ENCODE measurements around the gene NWD2. TPM values are rescaled to one million over a fixed set of nuclear protein-coding genes. Genes with fewer than 3 reads are reported as not detected.

NWD2 gene
- total RNA-seq, 1 donor from 2014 or later, result not detected

DNA sequence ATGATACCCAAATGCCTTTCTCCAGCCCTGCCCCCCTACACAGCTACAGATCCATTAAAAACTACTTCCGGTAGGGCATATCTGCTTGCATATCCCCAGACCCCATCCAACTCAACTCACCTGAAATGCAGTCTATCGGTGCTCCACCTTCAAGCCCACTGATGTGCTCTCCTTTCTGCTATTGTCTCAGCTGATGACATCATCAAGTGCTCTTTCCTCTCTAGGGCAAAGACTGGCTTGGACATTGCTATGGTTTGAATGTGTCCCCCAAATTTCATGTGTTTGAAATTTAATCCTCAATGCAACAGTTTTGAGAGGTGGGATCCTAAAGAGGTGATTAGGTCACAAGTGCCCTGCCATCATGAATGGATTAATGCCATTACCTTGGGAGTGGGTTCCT, 229.3 kb downstream of the NWD2 start:
- Mint-ChIP-seq H3K27ac (ENCODE audit: unreplicated experiment) (no peak overlapping the region), H3K27me3 (ENCODE audit: unreplicated experiment) (peaks cover 16% of the 10 kb centered on the region), H3K4me3 (ENCODE audit: unreplicated experiment) (no peak overlapping the region), H3K4me1 (ENCODE audit: unreplicated experiment) (no peaks in the 10 kb centered on the region), H3K36me3 (ENCODE audit: unreplicated experiment) (no peaks in the 10 kb centered on the region), H3K9me3 (ENCODE audit: unreplicated experiment) (no peaks in the 10 kb centered on the region)
- TF ChIP-seq, protein P1, sequence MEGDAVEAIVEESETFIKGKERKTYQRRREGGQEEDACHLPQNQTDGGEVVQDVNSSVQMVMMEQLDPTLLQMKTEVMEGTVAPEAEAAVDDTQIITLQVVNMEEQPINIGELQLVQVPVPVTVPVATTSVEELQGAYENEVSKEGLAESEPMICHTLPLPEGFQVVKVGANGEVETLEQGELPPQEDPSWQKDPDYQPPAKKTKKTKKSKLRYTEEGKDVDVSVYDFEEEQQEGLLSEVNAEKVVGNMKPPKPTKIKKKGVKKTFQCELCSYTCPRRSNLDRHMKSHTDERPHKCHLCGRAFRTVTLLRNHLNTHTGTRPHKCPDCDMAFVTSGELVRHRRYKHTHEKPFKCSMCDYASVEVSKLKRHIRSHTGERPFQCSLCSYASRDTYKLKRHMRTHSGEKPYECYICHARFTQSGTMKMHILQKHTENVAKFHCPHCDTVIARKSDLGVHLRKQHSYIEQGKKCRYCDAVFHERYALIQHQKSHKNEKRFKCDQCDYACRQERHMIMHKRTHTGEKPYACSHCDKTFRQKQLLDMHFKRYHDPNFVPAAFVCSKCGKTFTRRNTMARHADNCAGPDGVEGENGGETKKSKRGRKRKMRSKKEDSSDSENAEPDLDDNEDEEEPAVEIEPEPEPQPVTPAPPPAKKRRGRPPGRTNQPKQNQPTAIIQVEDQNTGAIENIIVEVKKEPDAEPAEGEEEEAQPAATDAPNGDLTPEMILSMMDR (IDR thresholded peaks at IDR 0.05), result no peak
- DNase-seq (ENCODE audit: extremely low spot score, unreplicated experiment), result no peak

GRCh38 chr4:37475087-37475486, 230.5 kb downstream of the NWD2 start:
- DNase-seq (ENCODE audit: extremely low spot score, unreplicated experiment), result no peak
- no peak overlapping the region for H3K4me3 Mint-ChIP-seq (ENCODE audit: unreplicated experiment)
- no peaks in the 10 kb centered on the region for H3K4me1 Mint-ChIP-seq (ENCODE audit: unreplicated experiment)
- peaks cover 13% of the 10 kb centered on the region for H3K27me3 Mint-ChIP-seq (ENCODE audit: unreplicated experiment)
- H3K27ac Mint-ChIP-seq (ENCODE audit: unreplicated experiment), result no peak overlapping the region
- H3K36me3 Mint-ChIP-seq (ENCODE audit: unreplicated experiment), result no peaks in the 10 kb centered on the region
- TF ChIP-seq, protein P1 (IDR thresholded peaks at IDR 0.05), result no peak
- no peaks in the 10 kb centered on the region for H3K9me3 Mint-ChIP-seq (ENCODE audit: unreplicated experiment)

DNA sequence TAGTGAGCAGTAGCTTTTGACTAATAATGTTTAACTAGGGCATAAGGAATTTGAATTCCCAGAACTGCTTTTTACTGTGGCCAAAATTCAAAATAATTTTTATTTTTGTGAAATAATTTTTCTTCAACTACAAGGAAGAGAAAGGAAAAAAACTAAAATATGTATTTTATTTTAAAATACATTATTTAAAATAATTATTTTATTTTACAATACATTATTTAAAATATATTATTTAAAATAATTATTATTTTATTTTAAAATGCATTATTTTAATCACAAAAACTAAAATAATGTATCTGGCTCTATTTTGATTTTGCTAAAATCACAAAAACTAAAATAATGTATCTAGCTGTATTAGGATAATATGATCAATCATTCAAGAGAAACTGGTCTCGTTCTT, 231.2 kb downstream of the NWD2 start:
- no peak overlapping the region for H3K27ac Mint-ChIP-seq (ENCODE audit: unreplicated experiment)

GRCh38 chr4:37476256-37476655, 231.7 kb downstream of the NWD2 start:
- no peaks in the 10 kb centered on the region for H3K36me3 Mint-ChIP-seq (ENCODE audit: unreplicated experiment)
- TF ChIP-seq, protein P1 (IDR thresholded peaks at IDR 0.05), result no peak
- DNase-seq (ENCODE audit: extremely low spot score, unreplicated experiment), result no peak
- no peaks in the 10 kb centered on the region for H3K9me3 Mint-ChIP-seq (ENCODE audit: unreplicated experiment)
- peaks cover 13% of the 10 kb centered on the region for H3K27me3 Mint-ChIP-seq (ENCODE audit: unreplicated experiment)
- H3K4me1 Mint-ChIP-seq (ENCODE audit: unreplicated experiment), result no peaks in the 10 kb centered on the region
- no peak overlapping the region for H3K4me3 Mint-ChIP-seq (ENCODE audit: unreplicated experiment)
- no peak overlapping the region for H3K27ac Mint-ChIP-seq (ENCODE audit: unreplicated experiment)

More for the DNA sequence above, 231.2 kb downstream of the NWD2 start:
- Mint-ChIP-seq H3K9me3 (ENCODE audit: unreplicated experiment) (no peaks in the 10 kb centered on the region), H3K27me3 (ENCODE audit: unreplicated experiment) (peaks cover 13% of the 10 kb centered on the region), H3K4me3 (ENCODE audit: unreplicated experiment) (no peak overlapping the region), H3K36me3 (ENCODE audit: unreplicated experiment) (no peaks in the 10 kb centered on the region), H3K4me1 (ENCODE audit: unreplicated experiment) (no peaks in the 10 kb centered on the region)
- no peak for DNase-seq (ENCODE audit: extremely low spot score, unreplicated experiment)
- TF ChIP-seq, protein P1 (IDR thresholded peaks at IDR 0.05), result no peak

GRCh38 chr4:37476691-37477090, 232.1 kb downstream of the NWD2 start:
- TF ChIP-seq, protein P1 (IDR thresholded peaks at IDR 0.05), result no peak
- Mint-ChIP-seq H3K27me3 (ENCODE audit: unreplicated experiment) (peaks cover 13% of the 10 kb centered on the region), H3K4me1 (ENCODE audit: unreplicated experiment) (no peaks in the 10 kb centered on the region), H3K4me3 (ENCODE audit: unreplicated experiment) (no peak overlapping the region), H3K36me3 (ENCODE audit: unreplicated experiment) (no peaks in the 10 kb centered on the region), H3K27ac (ENCODE audit: unreplicated experiment) (no peak overlapping the region), H3K9me3 (ENCODE audit: unreplicated experiment) (no peaks in the 10 kb centered on the region)
- DNase-seq (ENCODE audit: extremely low spot score, unreplicated experiment), result no peak

All from osteocyte (in vitro differentiated cells).